GM10847 (cell line): ENCODE data around the gene PCBP4.

ENCODE experiments used
- POLR2A ChIP-seq: IDR thresholded peaks from 2 replicates; pipeline ENCODE4 v1.6.1; 2011; ENCODE audit not compliant: insufficient read length; ENCODE audit errors: extremely low read depth

The PCBP4 gene

GRCh38 chr3:51931756-51932155 is 35.5 kb downstream of the PCBP4 start:
- TF ChIP-seq POLR2A, result no peak

DNA sequence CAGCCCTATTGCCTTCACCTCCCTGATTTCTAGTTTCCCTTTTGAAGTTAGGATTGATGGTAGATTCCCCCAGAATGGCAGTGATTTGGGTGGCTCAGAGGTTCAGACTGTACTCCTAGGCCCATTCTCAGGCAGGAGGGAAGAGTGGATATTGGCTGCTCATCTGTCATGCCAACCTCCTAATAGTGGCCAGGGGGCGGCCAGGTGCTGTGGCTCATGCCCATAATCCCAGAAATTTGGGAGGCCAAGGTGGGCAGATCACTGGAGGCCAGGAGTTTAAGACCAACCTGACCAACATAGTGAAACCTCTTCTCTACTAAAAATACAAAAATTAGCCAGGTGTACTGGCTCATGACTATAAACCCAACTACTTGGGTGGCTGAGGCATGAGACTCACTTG is 36.8 kb downstream of the PCBP4 start:
- TF ChIP-seq POLR2A, result no peak

DNA sequence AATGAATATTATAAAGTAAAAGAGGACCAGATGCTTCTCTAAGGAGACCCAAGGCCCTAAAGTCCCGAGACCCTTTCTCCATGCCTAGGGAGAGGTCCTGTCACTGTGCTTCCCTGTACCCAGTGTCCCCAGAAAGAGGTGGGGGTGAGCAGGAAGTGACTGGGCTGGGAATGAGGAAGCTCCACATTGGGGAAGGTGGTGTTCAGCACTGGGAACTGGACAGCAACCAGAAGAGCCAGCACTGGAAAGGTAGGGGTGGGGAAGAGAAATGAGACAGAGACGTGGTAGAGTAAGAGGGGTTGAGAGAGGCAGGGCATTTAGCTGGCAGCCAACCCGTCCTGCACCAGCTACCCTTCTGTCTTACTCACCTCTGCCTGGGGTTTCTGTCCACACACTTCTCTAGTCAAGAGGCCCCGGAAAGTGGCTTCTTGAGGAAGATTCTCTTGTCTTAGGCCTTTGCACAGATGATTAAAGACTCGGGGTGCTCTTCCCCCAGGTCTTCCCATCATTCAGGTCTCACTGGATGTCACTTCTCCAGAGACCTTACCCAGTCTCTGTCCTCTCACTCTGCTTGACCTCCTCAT is 37.7 kb downstream of the PCBP4 start:
- TF ChIP-seq POLR2A, result no peak

- no peak for TF ChIP-seq POLR2A
Observed at GRCh38 chr3:51928438-51928837, 38.8 kb downstream of the PCBP4 start.

DNA sequence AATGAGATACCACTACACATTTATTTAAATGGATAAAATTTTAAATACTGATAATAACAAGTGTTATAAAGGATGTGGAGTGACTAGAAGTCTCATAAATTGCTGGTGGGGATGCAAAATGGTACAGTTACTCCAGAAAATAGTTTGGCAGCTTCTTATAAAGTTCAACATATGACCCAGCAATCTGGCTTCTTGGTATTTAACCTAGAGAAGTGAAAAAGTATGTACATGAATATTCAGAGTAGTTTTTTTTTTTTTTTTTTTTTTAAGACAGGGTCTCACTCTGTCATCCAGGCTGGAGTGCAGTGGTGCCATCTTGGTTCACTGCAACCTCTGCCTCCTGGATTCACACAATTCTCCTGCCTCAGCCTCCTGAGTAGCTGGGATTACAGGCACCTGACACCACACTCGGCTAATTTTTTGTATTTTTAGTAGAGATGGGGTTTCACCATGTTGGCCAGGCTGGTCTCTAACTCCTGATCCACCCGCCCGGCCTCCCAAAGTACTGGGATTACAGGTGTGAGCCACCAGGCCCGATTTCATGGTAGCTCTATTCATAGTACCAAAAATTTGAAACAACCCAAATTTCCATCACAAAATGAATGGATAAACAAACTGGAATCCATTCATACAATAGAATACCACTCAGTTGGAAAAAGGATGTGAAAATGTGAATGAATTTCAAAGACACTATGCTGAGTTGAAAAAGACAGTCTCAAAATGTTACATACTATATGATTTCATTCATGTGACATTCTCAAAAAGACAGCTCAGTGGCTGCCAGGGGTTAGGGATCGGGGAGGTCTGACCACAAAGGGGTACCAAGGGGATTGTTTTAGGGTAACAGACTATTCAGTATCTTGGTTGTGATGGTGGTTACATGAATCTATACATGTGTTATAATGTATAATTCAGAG is 39.9 kb downstream of the PCBP4 start:
- TF ChIP-seq POLR2A, result no peak

DNA sequence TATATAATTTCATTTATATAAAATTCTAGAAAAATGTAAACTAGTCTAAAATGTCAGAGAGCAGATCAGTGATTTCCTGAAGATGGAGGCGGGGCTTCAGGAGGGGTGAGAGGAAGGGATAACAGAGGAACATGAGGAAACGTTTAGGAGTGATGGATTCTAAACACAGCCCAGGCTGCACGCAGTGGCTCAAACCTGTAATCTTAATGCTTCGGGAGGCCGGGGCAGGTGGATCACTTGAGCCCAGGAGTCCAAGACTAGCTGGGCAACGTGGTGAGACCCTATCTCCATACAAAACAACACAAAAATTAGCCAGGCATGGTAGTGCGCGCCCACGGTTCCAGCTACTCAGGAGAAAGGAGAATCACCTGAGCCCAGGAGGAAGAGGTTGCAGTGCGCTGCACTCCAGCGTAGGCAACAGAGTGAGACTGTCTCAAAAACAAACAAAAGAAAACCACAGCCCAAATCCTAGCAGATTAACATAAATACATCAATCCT is 46.1 kb downstream of the PCBP4 start:
- TF ChIP-seq POLR2A, result no peak

GRCh38 chr3:51916418-51916817 is 50.8 kb downstream of the PCBP4 start:
- TF ChIP-seq POLR2A, result no peak

- TF ChIP-seq POLR2A, result no peak
Observed at GRCh38 chr3:51908026-51908425, 59.2 kb downstream of the PCBP4 start.
